Transverse colon (tissue), 4 donors: Measurements from ENCODE around the gene ANKS3.

Experiments used
- CTCF ChIP-seq, 5 experiments: fragments of 200-600 bp in 3 of 5; fragments of 450-650 bp in 2 of 5; sonication (generic) in 3 of 5; IDR thresholded peaks; 1 replicate in 2 of 5; 2 replicates in 3 of 5; pipeline ENCODE4 v1.5.1; 2016 to 2017; ENCODE audit warnings: antibody characterized with exemption in 5 of 5, inconsistent platforms in 3 of 5, mild to moderate bottlenecking in 2 of 5, moderate library complexity in 1 of 5
- POLR2AphosphoS5 ChIP-seq, 3 donors: sonication (generic); formaldehyde crosslinking; IDR thresholded peaks; one replicate each; pipeline ENCODE4 v1.6.1; 2016; ENCODE audit warnings: antibody characterized with exemption in 3 of 3

GRCh38 chr16:4656221-4656620, 77.8 kb downstream of the ANKS3 start:
- no peak for TF ChIP-seq CTCF (IDR thresholded peaks at IDR 0.05)
- TF ChIP-seq POLR2AphosphoS5 (IDR thresholded peaks at IDR 0.05) = no peak
